Endodermal cell (in vitro differentiated cells): ENCODE data around the gene MRPL19. TPM values are rescaled to one million over a fixed set of nuclear protein-coding genes. Genes with fewer than 3 reads are reported as not detected.

ENCODE experiments used
- DNase-seq: peaks from one replicate; pipeline ENCODE4 v3.0.0-alpha.2; 2017
- H3K27ac ChIP-seq: 2 replicates; pipeline ENCODE4 v1.5.1; 2013; ENCODE audit warnings: mild to moderate bottlenecking, low read depth, low read length, moderate library complexity
- H3K27me3 ChIP-seq: 2 replicates; pipeline ENCODE4 v1.6.1; 2013; ENCODE audit warnings: mild to moderate bottlenecking, low read length, moderate library complexity; ENCODE audit not compliant: insufficient read depth, control insufficient read depth, poor library complexity, severe bottlenecking
- H3K36me3 ChIP-seq: 2 replicates; pipeline ENCODE4 v1.7.0; 2013; ENCODE audit warnings: mild to moderate bottlenecking, low read length, moderate library complexity; ENCODE audit not compliant: control insufficient read depth, insufficient read depth
- H3K4me1 ChIP-seq: one replicate; pipeline ENCODE4 v1.7.0; 2013; ENCODE audit warnings: low read length; ENCODE audit not compliant: control insufficient read depth, insufficient read depth
- H3K4me3 ChIP-seq: 2 replicates; pipeline ENCODE4 v1.5.1; 2013; ENCODE audit warnings: mild to moderate bottlenecking, low read length, moderate library complexity
- H3K9ac ChIP-seq: 2 replicates; pipeline ENCODE4 v1.6.1; 2013; ENCODE audit warnings: mild to moderate bottlenecking, low read length, moderate library complexity; ENCODE audit not compliant: poor library complexity, severe bottlenecking; ENCODE audit errors: extremely low read depth
- H3K9me3 ChIP-seq: 2 replicates; pipeline ENCODE4 v1.6.1; 2013; ENCODE audit warnings: mild to moderate bottlenecking, low read length, moderate library complexity; ENCODE audit not compliant: control insufficient read depth
- H3K27ac Mint-ChIP-seq: 2 replicates; pipeline ENCODE4 v1.8.0; 2020; ENCODE audit warnings: mixed read lengths
- H3K27me3 Mint-ChIP-seq: 2 replicates; pipeline ENCODE4 v1.8.0; 2021; ENCODE audit warnings: mild to moderate bottlenecking, mixed read lengths; ENCODE audit not compliant: insufficient read depth
- H3K36me3 Mint-ChIP-seq: 2 replicates; pipeline ENCODE4 v1.8.0; 2020; ENCODE audit warnings: low read depth, mixed read lengths
- H3K4me1 Mint-ChIP-seq: 2 replicates; pipeline ENCODE4 v1.8.0; 2020; ENCODE audit warnings: mixed read lengths
- H3K4me3 Mint-ChIP-seq: 2 replicates; pipeline ENCODE4 v1.8.0; 2020; ENCODE audit warnings: mild to moderate bottlenecking, moderate library complexity, mixed read lengths
- H3K9me3 Mint-ChIP-seq: 2 replicates; pipeline ENCODE4 v1.8.0; 2020; ENCODE audit warnings: mild to moderate bottlenecking, mixed read lengths
- WGBS, 2 experiments: methylation state at CpG; one replicate each; pipeline versions ENCODE4 v1.1.5 to v1.1.7; 2013; ENCODE audit warnings: missing lambda C conversion rate in 2 of 2, mixed read lengths in 1 of 2; ENCODE audit not compliant: insufficient coverage in 1 of 2, insufficient read length in 1 of 2; 5-methylcytosine and 5-hydroxymethylcytosine counted together
- total RNA-seq, 2 donors: library from RNA; stranded (reverse); fragmentation: NEBNext Ultra II Directional in 1 of 2; extraction: Animal tissue kit (Norgen Biotek cat#: 25700) in 1 of 2; gene quantifications; 2 replicates in 1 of 2; 3 replicates in 1 of 2; pipeline ENCODE4 v1.2.1, GENCODE V29; 2021
- TF ChIP-seq, protein P1 (sequence below): fragments of 200-600 bp; sonication (generic); conservative IDR thresholded peaks from 2 replicates; pipeline ENCODE4 v1.5.0; 2021; ENCODE audit warnings: antibody characterized with exemption, mild to moderate bottlenecking

The MRPL19 gene
- total RNA-seq, 2 donors from 2014 or later: 63.7 to 77.6 TPM

DNA sequence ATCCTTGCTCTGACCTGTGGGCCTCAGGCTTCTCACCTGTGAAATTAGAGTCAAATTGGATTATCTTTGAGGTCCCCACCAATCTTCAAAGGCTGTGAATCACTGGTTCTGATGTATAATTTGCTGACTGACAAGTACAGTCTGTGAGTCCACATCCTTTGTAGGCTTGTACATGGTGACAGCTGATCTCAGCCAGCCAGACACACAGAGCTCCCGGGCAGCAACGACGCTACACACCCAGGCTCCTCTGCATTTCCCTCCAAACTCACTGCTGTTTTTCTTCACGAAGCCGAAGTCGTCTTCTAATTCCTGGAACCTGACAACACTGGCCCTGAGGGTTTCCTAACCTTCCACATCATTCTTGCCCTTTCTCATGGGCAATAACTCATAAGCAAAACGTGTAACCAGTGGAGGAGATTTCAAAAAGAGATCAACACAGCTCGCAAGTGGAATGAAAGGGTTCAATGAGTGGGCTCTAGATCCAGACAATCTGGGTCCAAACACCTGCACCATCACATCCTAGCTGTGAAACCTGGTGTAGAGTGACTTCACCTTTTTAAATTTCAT is 47.9 kb upstream of the MRPL19 start:
- Histone ChIP-seq H3K9ac (no peak overlapping the region), H3K27me3 (no peaks in the 10 kb centered on the region), H3K4me1 (no peaks in the 10 kb centered on the region), H3K4me3 (no peak overlapping the region), H3K9me3 (no peaks in the 10 kb centered on the region), H3K27ac (no peak overlapping the region), H3K36me3 (no peaks in the 10 kb centered on the region)
- no peak overlapping the region for H3K4me3 Mint-ChIP-seq
- H3K36me3 Mint-ChIP-seq: no peaks in the 10 kb centered on the region
- H3K9me3 Mint-ChIP-seq: no peaks in the 10 kb centered on the region
- 94 to 100% methylated on average over 1 to 8 of the region's 8 CpGs for WGBS, 2 experiments
- H3K4me1 Mint-ChIP-seq: no peaks in the 10 kb centered on the region
- H3K27ac Mint-ChIP-seq: no peak overlapping the region
- no peaks in the 10 kb centered on the region for H3K27me3 Mint-ChIP-seq
- DNase-seq: no peak
- TF ChIP-seq, protein P1, sequence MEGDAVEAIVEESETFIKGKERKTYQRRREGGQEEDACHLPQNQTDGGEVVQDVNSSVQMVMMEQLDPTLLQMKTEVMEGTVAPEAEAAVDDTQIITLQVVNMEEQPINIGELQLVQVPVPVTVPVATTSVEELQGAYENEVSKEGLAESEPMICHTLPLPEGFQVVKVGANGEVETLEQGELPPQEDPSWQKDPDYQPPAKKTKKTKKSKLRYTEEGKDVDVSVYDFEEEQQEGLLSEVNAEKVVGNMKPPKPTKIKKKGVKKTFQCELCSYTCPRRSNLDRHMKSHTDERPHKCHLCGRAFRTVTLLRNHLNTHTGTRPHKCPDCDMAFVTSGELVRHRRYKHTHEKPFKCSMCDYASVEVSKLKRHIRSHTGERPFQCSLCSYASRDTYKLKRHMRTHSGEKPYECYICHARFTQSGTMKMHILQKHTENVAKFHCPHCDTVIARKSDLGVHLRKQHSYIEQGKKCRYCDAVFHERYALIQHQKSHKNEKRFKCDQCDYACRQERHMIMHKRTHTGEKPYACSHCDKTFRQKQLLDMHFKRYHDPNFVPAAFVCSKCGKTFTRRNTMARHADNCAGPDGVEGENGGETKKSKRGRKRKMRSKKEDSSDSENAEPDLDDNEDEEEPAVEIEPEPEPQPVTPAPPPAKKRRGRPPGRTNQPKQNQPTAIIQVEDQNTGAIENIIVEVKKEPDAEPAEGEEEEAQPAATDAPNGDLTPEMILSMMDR: no peak

DNA sequence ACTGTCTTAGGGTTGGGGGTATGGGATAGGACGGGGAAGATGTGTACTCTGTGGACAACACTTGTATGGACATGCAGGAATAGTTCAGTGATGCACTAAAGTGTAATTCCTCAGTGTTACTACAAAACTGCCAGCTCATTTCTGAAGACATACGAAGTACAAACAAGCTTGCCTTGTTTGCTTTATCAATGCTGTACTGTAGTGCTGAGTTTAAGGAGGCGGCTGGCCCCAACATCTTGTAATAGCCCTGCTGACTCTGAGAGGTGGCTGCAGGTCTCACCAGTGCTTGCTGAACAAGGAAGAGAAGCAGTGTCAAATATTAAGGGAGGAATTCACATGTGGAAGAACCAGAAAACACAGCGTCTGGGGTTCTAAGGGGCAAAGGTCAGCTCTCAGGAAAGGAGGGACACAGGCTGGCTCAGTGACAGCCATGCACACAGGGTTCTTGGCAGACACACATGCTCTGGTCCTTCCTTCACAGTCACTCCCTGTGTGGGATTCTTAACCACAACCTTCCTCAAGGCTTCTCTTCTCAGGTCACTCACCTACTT is 46.0 kb upstream of the MRPL19 start:
- H3K27ac Mint-ChIP-seq: no peak overlapping the region
- H3K36me3 Mint-ChIP-seq: no peaks in the 10 kb centered on the region
- WGBS, 2 experiments: 91 to 100% methylated on average over 4 of the region's 4 CpGs
- H3K4me3 Mint-ChIP-seq: no peak overlapping the region
- Histone ChIP-seq H3K36me3 (no peaks in the 10 kb centered on the region), H3K9me3 (no peaks in the 10 kb centered on the region), H3K9ac (no peak overlapping the region), H3K4me1 (no peaks in the 10 kb centered on the region), H3K4me3 (no peak overlapping the region), H3K27ac (no peak overlapping the region), H3K27me3 (no peaks in the 10 kb centered on the region)
- no peak for DNase-seq
- peaks cover 6% of the 10 kb centered on the region for H3K27me3 Mint-ChIP-seq
- TF ChIP-seq, protein P1: no peak
- no peaks in the 10 kb centered on the region for H3K9me3 Mint-ChIP-seq
- H3K4me1 Mint-ChIP-seq: no peaks in the 10 kb centered on the region

DNA sequence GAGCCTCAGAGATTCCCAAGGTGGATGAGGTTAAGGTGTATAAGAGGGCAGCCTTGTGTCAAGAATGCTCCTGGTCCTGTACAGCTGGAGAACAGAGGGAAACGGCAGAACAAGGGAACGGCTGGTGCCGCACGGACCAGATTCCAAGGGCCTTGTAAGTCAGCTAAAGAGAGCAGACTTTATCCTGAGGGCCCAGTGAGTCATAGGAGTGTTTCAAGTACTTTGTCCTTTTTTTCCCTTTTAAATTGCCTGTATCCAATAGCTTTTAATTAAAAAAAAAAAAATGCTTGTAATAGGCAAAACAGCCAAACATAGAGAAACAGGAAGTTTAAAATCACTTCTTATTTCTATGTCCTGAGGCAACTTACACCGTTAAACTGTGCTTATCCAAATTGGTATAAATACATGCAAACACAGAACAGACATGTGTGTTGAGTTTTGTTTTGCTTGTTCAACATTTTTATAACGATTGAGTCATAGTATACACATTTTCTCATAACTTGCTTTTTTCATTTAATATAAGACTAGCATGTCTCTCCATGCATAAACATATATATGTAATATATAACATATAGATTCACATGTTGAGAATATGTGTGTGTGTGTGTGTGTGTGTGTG is 43.8 kb upstream of the MRPL19 start:
- no peak for DNase-seq
- 89 to 100% methylated on average over 4 to 5 of the region's 6 CpGs for WGBS, 2 experiments
- H3K27ac ChIP-seq: no peak overlapping the region
- H3K4me1 ChIP-seq: no peaks in the 10 kb centered on the region
- TF ChIP-seq, protein P1: no peak
- no peaks in the 10 kb centered on the region for H3K9me3 Mint-ChIP-seq
- H3K27me3 ChIP-seq: no peaks in the 10 kb centered on the region
- no peaks in the 10 kb centered on the region for H3K36me3 ChIP-seq
- no peak overlapping the region for H3K4me3 Mint-ChIP-seq
- H3K9ac ChIP-seq: no peak overlapping the region
- H3K27me3 Mint-ChIP-seq: peaks cover 17% of the 10 kb centered on the region
- peaks cover 9% of the 10 kb centered on the region for H3K4me1 Mint-ChIP-seq
- no peak overlapping the region for H3K4me3 ChIP-seq
- H3K36me3 Mint-ChIP-seq: no peaks in the 10 kb centered on the region
- H3K9me3 ChIP-seq: no peaks in the 10 kb centered on the region
- H3K27ac Mint-ChIP-seq: no peak overlapping the region
